HG03097 (cell line): ENCODE data around the gene S1PR3.

Experiments used
- ATAC-seq: cut with Tn5 transposase; IDR thresholded peaks from one replicate; pipeline ENCODE4 v1.9.1; 2021; ENCODE audit not compliant: unreplicated experiment, low FRiP score

The S1PR3 gene

GRCh38 chr9:88988796-88989641 is 2.2 kb upstream of the S1PR3 start:
- ATAC-seq: peak; percentile 48

- ATAC-seq: no peak
Measured at GRCh38 chr9:88990041-88990728, 1.1 kb upstream of the S1PR3 start.

- ATAC-seq: no peak
Measured at GRCh38 chr9:88990729-88991065, 571 bp upstream of the S1PR3 start.

GRCh38 chr9:88992556-88992955 is 1.3 kb downstream of the S1PR3 start:
- no peak for ATAC-seq

GRCh38 chr9:88993327-88993726 is 2.1 kb downstream of the S1PR3 start:
- ATAC-seq: no peak

GRCh38 chr9:88993871-88994460 is 2.7 kb downstream of the S1PR3 start:
- no peak for ATAC-seq

- ATAC-seq: no peak
Measured at GRCh38 chr9:88994469-88995199, 3.4 kb downstream of the S1PR3 start.

GRCh38 chr9:88995200-88995577 is 3.9 kb downstream of the S1PR3 start:
- ATAC-seq: no peak

GRCh38 chr9:88995627-88996026 is 4.4 kb downstream of the S1PR3 start:
- ATAC-seq: no peak

GRCh38 chr9:88996046-88996920 is 5.0 kb downstream of the S1PR3 start:
- no peak for ATAC-seq

- ATAC-seq: no peak
Measured at GRCh38 chr9:88996921-88997235, 5.6 kb downstream of the S1PR3 start.

- ATAC-seq: no peak
Measured at GRCh38 chr9:88997646-88998045, 6.4 kb downstream of the S1PR3 start.

GRCh38 chr9:88998503-88998902 is 7.2 kb downstream of the S1PR3 start:
- no peak for ATAC-seq

- ATAC-seq: no peak
Measured at GRCh38 chr9:88998911-88999310, 7.6 kb downstream of the S1PR3 start.

- ATAC-seq: no peak
Measured at GRCh38 chr9:89000371-89000781, 9.1 kb downstream of the S1PR3 start.

GRCh38 chr9:89000973-89001916 is 10.0 kb downstream of the S1PR3 start:
- no peak for ATAC-seq

- no peak for ATAC-seq
Measured at GRCh38 chr9:89001917-89002540, 10.8 kb downstream of the S1PR3 start.

- ATAC-seq: no peak
Measured at GRCh38 chr9:89002987-89003386, 11.7 kb downstream of the S1PR3 start.

- no peak for ATAC-seq
Measured at GRCh38 chr9:89005323-89005722, 14.1 kb downstream of the S1PR3 start.
